ENCODE measurements around the gene RPL3.
"Not testable (repeated sequence)": the region's sequence is repeated elsewhere in the genome, so short reads cannot be mapped to it uniquely, and the experiment has no call there.

RPL3 gene

GRCh38 chr22:39341179-39341578 lies 21.8 kb upstream of the RPL3 start:
- no peak overlapping the region for H3K4me3 ChIP-seq (ENCODE audit: low read depth, low read length)
- TF ChIP-seq, protein P1, sequence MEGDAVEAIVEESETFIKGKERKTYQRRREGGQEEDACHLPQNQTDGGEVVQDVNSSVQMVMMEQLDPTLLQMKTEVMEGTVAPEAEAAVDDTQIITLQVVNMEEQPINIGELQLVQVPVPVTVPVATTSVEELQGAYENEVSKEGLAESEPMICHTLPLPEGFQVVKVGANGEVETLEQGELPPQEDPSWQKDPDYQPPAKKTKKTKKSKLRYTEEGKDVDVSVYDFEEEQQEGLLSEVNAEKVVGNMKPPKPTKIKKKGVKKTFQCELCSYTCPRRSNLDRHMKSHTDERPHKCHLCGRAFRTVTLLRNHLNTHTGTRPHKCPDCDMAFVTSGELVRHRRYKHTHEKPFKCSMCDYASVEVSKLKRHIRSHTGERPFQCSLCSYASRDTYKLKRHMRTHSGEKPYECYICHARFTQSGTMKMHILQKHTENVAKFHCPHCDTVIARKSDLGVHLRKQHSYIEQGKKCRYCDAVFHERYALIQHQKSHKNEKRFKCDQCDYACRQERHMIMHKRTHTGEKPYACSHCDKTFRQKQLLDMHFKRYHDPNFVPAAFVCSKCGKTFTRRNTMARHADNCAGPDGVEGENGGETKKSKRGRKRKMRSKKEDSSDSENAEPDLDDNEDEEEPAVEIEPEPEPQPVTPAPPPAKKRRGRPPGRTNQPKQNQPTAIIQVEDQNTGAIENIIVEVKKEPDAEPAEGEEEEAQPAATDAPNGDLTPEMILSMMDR (IDR thresholded peaks at IDR 0.05; ENCODE audit: low read depth, low read length), result no peak

GRCh38 chr22:39339775-39340174 lies 20.4 kb upstream of the RPL3 start:
- not testable (repeated sequence) for H3K4me3 ChIP-seq (ENCODE audit: low read depth, low read length)

DNA sequence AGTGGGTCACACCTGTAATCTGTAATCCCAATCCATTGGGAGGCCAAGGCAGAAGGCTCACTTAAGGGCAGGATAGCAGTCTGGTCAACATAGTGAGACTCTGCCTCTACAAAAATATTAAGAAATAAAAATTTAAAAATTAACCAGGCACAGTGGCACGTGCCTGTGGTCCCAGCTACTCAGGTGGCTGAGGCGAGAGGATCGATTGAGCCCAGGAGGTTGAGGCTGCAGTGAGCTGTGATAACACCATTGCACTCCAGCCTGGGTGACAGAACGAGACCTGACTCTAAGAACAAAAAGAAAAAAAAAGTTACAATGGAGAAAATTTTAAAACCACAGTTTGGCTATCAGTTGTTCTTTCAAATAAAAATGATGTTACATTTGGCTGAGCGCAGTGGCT lies 17.0 kb upstream of the RPL3 start:
- TF ChIP-seq, protein P1 (IDR thresholded peaks at IDR 0.05; ENCODE audit: low read depth, low read length), result no peak
- no peak overlapping the region for H3K4me3 ChIP-seq (ENCODE audit: low read depth, low read length)

DNA sequence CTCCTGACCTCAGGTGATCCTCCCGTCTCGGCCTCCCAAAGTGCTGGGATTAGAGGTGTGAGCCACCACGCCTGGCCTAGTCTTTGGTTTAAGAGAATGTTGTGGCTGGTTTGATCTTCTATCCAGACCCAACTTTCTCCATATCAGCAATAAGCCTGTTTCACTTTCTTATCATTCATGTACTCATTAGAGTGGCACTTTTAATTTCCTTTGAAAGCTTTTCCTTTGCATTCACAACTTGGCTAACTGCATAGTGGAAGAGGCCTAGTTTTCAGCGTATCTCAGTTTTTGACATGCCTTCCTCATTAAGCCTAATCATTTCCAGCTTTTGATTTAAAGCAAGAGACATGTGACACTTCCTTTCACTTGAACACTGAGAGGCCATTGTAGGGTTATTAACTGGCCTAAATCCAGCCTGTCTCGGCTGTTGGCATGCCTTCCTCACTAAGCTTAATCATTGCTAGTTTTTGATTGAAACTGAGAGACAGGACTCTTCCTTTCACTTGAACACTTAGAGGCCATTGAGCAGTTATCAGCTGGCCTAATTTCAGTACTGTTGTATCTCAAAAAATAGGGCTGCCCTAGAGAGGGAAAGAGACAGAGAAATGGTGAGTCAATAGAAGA lies 13.1 kb upstream of the RPL3 start:
- TF ChIP-seq, protein P1 (IDR thresholded peaks at IDR 0.05; ENCODE audit: low read depth, low read length), result no peak
- no peak overlapping the region for H3K4me3 ChIP-seq (ENCODE audit: low read depth, low read length)

GRCh38 chr22:39330553-39330952 lies 11.1 kb upstream of the RPL3 start:
- H3K4me3 ChIP-seq (ENCODE audit: low read depth, low read length), result not testable (repeated sequence)

- TF ChIP-seq, protein P1 (IDR thresholded peaks at IDR 0.05; ENCODE audit: low read depth, low read length), result no peak
- H3K4me3 ChIP-seq (ENCODE audit: low read depth, low read length), result no peak overlapping the region
Measured at GRCh38 chr22:39327995-39328754, 8.8 kb upstream of the RPL3 start.

- TF ChIP-seq, protein P1 (IDR thresholded peaks at IDR 0.05; ENCODE audit: low read depth, low read length), result no peak
- no peak overlapping the region for H3K4me3 ChIP-seq (ENCODE audit: low read depth, low read length)
Measured at GRCh38 chr22:39325392-39325932, 6.0 kb upstream of the RPL3 start.

GRCh38 chr22:39320616-39321029 lies 1.2 kb upstream of the RPL3 start:
- not testable (repeated sequence) for H3K4me3 ChIP-seq (ENCODE audit: low read depth, low read length)
